Neural crest cell (in vitro differentiated cells): Measurements from ENCODE around the gene TTC31. TPM values are rescaled to one million over a fixed set of nuclear protein-coding genes. Genes with fewer than 3 reads are reported as not detected.
"Not testable (repeated sequence)": the region's sequence is repeated elsewhere in the genome, so short reads cannot be mapped to it uniquely, and the experiment has no call there.

Source experiments
- DNase-seq: peaks from one replicate; pipeline ENCODE4 v3.0.0; 2021; ENCODE audit warnings: low read depth, mixed read lengths, low spot score
- H3K27ac Mint-ChIP-seq: one replicate; pipeline ENCODE4 v1.8.0; 2021; ENCODE audit warnings: mild to moderate bottlenecking, mixed read lengths; ENCODE audit not compliant: unreplicated experiment
- H3K27me3 Mint-ChIP-seq: 2 replicates; pipeline ENCODE4 v1.8.0; 2021; ENCODE audit warnings: low read depth, mild to moderate bottlenecking, mixed read lengths
- H3K36me3 Mint-ChIP-seq: 2 replicates; pipeline ENCODE4 v1.8.0; 2021; ENCODE audit warnings: low read depth, mild to moderate bottlenecking, mixed read lengths
- H3K4me1 Mint-ChIP-seq: 2 replicates; pipeline ENCODE4 v1.8.0; 2021; ENCODE audit warnings: mixed read lengths
- H3K4me3 Mint-ChIP-seq: one replicate; pipeline ENCODE4 v1.8.0; 2021; ENCODE audit warnings: mild to moderate bottlenecking, mixed read lengths
- H3K9me3 Mint-ChIP-seq: 2 replicates; pipeline ENCODE4 v1.8.0; 2021; ENCODE audit warnings: mixed read lengths
- CTCF ChIP-seq: fragments of 200-600 bp; sonication (generic); conservative IDR thresholded peaks from 2 replicates; pipeline ENCODE4 v1.5.0; 2021; ENCODE audit warnings: antibody characterized with exemption, mild to moderate bottlenecking
- total RNA-seq: library from RNA; stranded (reverse); gene quantifications from 2 replicates; pipeline ENCODE4 v1.2.1, GENCODE V29; 2021

The TTC31 gene
- total RNA-seq, 1 donor from 2014 or later, result 29.6 TPM

GRCh38 chr2:74481431-74481830 is 1.4 kb upstream of the TTC31 start:
- H3K27me3 Mint-ChIP-seq, result no peaks in the 10 kb centered on the region
- H3K4me3 Mint-ChIP-seq, result peak overlapping the region; percentile 100
- peaks cover 4% of the 10 kb centered on the region for H3K36me3 Mint-ChIP-seq
- peaks cover 29% of the 10 kb centered on the region for H3K4me1 Mint-ChIP-seq
- no peak for DNase-seq
- H3K9me3 Mint-ChIP-seq, result no peaks in the 10 kb centered on the region
- H3K27ac Mint-ChIP-seq, result no peak overlapping the region
- TF ChIP-seq CTCF, result no peak

DNA sequence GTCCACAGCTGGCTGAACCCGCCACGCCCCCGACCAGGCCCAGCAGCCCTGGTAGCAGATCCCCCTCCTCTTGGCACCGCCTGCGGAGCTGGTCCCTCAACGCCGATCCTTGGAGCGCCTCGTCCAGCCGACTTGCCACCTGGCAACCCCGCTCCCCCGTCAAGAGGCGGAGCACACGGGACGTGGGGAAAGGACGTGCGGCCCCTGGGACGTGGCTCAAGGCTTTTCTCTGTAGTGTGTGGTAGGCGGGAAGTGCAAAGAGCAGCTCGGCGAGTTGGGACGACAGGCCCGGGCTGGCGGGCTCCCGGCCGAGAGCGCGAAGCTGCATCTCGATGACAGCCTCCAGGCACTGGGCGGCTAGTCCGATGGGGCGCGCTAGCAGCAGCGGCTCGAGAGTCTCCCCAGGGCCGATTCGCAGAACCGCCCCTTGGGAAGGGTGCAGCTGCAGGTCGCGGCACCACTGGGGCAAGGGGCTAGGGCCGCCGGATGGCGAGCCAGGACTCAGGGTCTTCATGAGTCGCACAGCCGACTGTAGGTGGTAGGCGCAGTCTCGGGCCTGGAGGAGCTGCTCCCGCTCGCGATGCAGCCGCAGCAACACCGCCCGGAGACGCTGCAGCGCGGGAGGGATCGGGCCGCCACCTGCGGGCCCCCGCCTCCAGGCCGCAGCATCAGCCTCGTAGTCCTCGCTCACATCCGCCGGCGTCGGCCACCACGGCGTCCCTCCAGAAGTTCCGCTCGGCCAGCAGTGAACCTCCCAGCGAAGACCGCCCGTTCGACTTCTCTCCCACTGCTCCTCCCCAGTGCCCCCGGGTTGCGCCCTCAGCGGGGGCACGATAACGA is 700 bp upstream of the TTC31 start:
- DNase-seq, result no peak
- Mint-ChIP-seq H3K36me3 (peaks cover 4% of the 10 kb centered on the region), H3K27ac (peak overlapping the region; percentile 99), H3K9me3 (no peaks in the 10 kb centered on the region), H3K4me1 (peaks cover 29% of the 10 kb centered on the region), H3K4me3 (peak overlapping the region; percentile 100), H3K27me3 (no peaks in the 10 kb centered on the region)
- no peak for TF ChIP-seq CTCF

DNA sequence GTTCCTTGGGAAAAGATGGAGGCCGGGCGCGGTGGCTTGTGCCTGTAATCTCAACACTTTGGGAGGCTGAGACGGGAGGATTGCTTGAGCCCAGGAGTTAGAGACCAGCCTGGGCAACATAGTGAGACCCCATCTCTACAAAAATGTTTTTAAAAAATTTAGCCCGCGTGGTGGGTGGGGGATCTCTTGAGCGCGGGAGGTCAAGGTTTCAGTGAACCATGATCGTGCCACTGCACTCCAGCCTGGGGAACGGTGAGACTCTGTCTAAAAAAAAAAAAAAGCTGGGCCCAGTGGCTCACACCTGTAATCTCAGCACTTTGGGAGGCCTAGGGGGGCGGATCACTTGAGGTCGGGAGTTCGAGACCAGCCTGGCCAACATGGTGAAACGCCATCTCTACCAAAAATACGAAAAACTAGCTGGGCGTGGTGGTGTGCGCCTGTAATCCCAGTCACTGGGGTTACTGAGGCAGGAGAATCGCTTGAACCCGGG is 839 bp downstream of the TTC31 start:
- DNase-seq, H3K9me3 Mint-ChIP-seq, H3K36me3 Mint-ChIP-seq, H3K27me3 Mint-ChIP-seq, H3K27ac Mint-ChIP-seq: not testable (repeated sequence)
- Mint-ChIP-seq H3K4me1 (peaks cover 29% of the 10 kb centered on the region), H3K4me3 (peak overlapping the region; percentile 100)

GRCh38 chr2:74486141-74486540 is 3.3 kb downstream of the TTC31 start:
- DNase-seq, result no peak
- H3K9me3 Mint-ChIP-seq, result no peaks in the 10 kb centered on the region
- no peak for TF ChIP-seq CTCF
- no peaks in the 10 kb centered on the region for H3K27me3 Mint-ChIP-seq
- peaks cover 2% of the 10 kb centered on the region for H3K36me3 Mint-ChIP-seq
- H3K4me3 Mint-ChIP-seq, result no peak overlapping the region
- peaks cover 19% of the 10 kb centered on the region for H3K4me1 Mint-ChIP-seq
- no peak overlapping the region for H3K27ac Mint-ChIP-seq

GRCh38 chr2:74488643-74489481 is 6.0 kb downstream of the TTC31 start:
- DNase-seq, result no peak
- TF ChIP-seq CTCF, result no peak
- no peak overlapping the region for H3K27ac Mint-ChIP-seq
- no peaks in the 10 kb centered on the region for H3K27me3 Mint-ChIP-seq
- no peaks in the 10 kb centered on the region for H3K4me1 Mint-ChIP-seq
- peaks cover 5% of the 10 kb centered on the region for H3K36me3 Mint-ChIP-seq
- no peak overlapping the region for H3K4me3 Mint-ChIP-seq
- H3K9me3 Mint-ChIP-seq, result no peaks in the 10 kb centered on the region
